Esophagus squamous epithelium (tissue), 5 donors: ENCODE measurements around the gene C1QL1. TPM values are rescaled to one million over a fixed set of nuclear protein-coding genes. Genes with fewer than 3 reads are reported as not detected.

ENCODE experiments used
- DNase-seq: peaks from one replicate; lab custom pipeline; 2025; lab: John Stamatoyannopoulos, UW
- H3K27ac ChIP-seq, 4 donors: fragments of 200-600 bp; sonication (generic); one replicate each; pipeline ENCODE4 v1.5.1; 2016 to 2019; ENCODE audit warnings: mild to moderate bottlenecking in 1 of 4
- H3K27me3 ChIP-seq, 4 donors: fragments of 200-600 bp; sonication (generic); 1 replicate in 3 of 4; 2 replicates in 1 of 4; pipeline versions ENCODE4 v1.5.1 to v1.6.0; 2017 to 2021; ENCODE audit warnings: antibody characterized with exemption in 1 of 4
- H3K36me3 ChIP-seq, 3 donors: fragments of 200-600 bp; sonication (generic); one replicate each; pipeline ENCODE4 v1.5.1; 2016 to 2019
- H3K4me1 ChIP-seq, 3 donors: fragments of 200-600 bp; sonication (generic); one replicate each; pipeline ENCODE4 v1.5.1; 2017 to 2019
- H3K4me3 ChIP-seq, 4 donors: fragments of 200-600 bp; sonication (generic); 1 replicate in 3 of 4; 2 replicates in 1 of 4; pipeline ENCODE4 v1.5.1; 2016 to 2019; ENCODE audit warnings: mild to moderate bottlenecking in 2 of 4, moderate library complexity in 1 of 4
- H3K9me3 ChIP-seq, 3 donors: fragments of 200-600 bp; sonication (generic); one replicate each; pipeline ENCODE4 v1.5.1; 2016 to 2019
- CTCF ChIP-seq, 6 experiments: fragments of 450-650 bp in 4 of 6; fragments of 200-600 bp in 2 of 6; sonication (generic) in 2 of 6; IDR thresholded peaks; one replicate each; pipeline ENCODE4 v1.5.1; 2016 to 2019; ENCODE audit warnings: antibody characterized with exemption in 6 of 6, mild to moderate bottlenecking in 4 of 6, moderate library complexity in 4 of 6
- POLR2A ChIP-seq, 4 donors: fragments of 450-650 bp; IDR thresholded peaks; one replicate each; pipeline ENCODE4 v1.6.1; 2017; ENCODE audit warnings: antibody characterized with exemption in 4 of 4, mild to moderate bottlenecking in 4 of 4, moderate library complexity in 3 of 4
- WGBS, 2 donors: methylation state at CpG; one replicate each; pipeline ENCODE4 v1.1.5; 2018; 5-methylcytosine and 5-hydroxymethylcytosine counted together
- intact Hi-C: fragments of 100-400 bp; cut with DNase I; formaldehyde crosslinking; loops from one replicate; pipeline ENCODE4 v1.15.0; 2022
- total RNA-seq, 4 donors: library from RNA; depleted of rRNA; stranded (reverse); fragments of >200 nt; gene quantifications; one replicate each; pipeline ENCODE4 v1.1.0, GENCODE V29; 2016
- donor health status: DM: yes; HTN: yes; CAD: no.

C1QL1 gene
- total RNA-seq, 4 donors from 2014 or later: 0.35 to 2.3 (median 0.70) TPM; not detected in 1

GRCh38 chr17:44932096-44932786, 35.9 kb downstream of the C1QL1 start:
- Histone ChIP-seq H3K36me3 (peaks cover 0 to 49% (median 0%) of the 10 kb centered on the region in 3 donors), H3K9me3 (no peaks in the 10 kb centered on the region), H3K4me3 (no peak overlapping the region), H3K4me1 (no peaks in the 10 kb centered on the region), H3K27ac (no peak overlapping the region), H3K27me3 (no peaks in the 10 kb centered on the region)
- WGBS, 2 donors: 88 to 93% methylated on average over 3 to 5 of the region's 8 CpGs
- intact Hi-C loops: loop anchor here (5.0 kb wide), 1 partner anchor 85 kb away; no protein-coding TSS in a partner anchor
- TF ChIP-seq POLR2A (IDR thresholded peaks at IDR 0.05) (no peak), CTCF (IDR thresholded peaks at IDR 0.05) (no peak)
- DNase-seq: no peak

GRCh38 chr17:44931376-44931775, 36.7 kb downstream of the C1QL1 start:
- Histone ChIP-seq H3K9me3 (no peaks in the 10 kb centered on the region), H3K4me3 (no peak overlapping the region), H3K27me3 (no peaks in the 10 kb centered on the region), H3K4me1 (no peaks in the 10 kb centered on the region), H3K27ac (no peak overlapping the region), H3K36me3 (peaks cover 0 to 49% (median 0%) of the 10 kb centered on the region in 3 donors)
- intact Hi-C loops: loop anchor here (5.0 kb wide), 1 partner anchor 86 kb away; no protein-coding TSS in a partner anchor
- no peak for DNase-seq
- 89 to 94% methylated on average over 2 to 3 of the region's 5 CpGs for WGBS, 2 donors
- TF ChIP-seq POLR2A (IDR thresholded peaks at IDR 0.05) (no peak), CTCF (IDR thresholded peaks at IDR 0.05) (no peak)

- Histone ChIP-seq H3K9me3 (no peaks in the 10 kb centered on the region), H3K27ac (no peak overlapping the region), H3K36me3 (peaks cover 0 to 50% (median 0%) of the 10 kb centered on the region in 3 donors), H3K4me3 (no peak overlapping the region), H3K4me1 (no peaks in the 10 kb centered on the region), H3K27me3 (no peaks in the 10 kb centered on the region)
- TF ChIP-seq POLR2A (IDR thresholded peaks at IDR 0.05) (no peak), CTCF (IDR thresholded peaks at IDR 0.05) (no peak)
- intact Hi-C loops: loop anchor here (5.0 kb wide), 1 partner anchor 87 kb away; no protein-coding TSS in a partner anchor
- no peak for DNase-seq
- WGBS, 2 donors: 86 to 100% methylated on average over 4 of the region's 6 CpGs
Measured at GRCh38 chr17:44930667-44931066, 37.4 kb downstream of the C1QL1 start.

GRCh38 chr17:44928950-44929720, 39.0 kb downstream of the C1QL1 start:
- TF ChIP-seq POLR2A (IDR thresholded peaks at IDR 0.05) (no peak), CTCF (IDR thresholded peaks at IDR 0.05) (no peak)
- no peak overlapping the region for H3K27ac ChIP-seq
- H3K4me1 ChIP-seq: no peaks in the 10 kb centered on the region
- H3K4me3 ChIP-seq: no peak overlapping the region
- H3K36me3 ChIP-seq: peaks cover 0 to 43% (median 0%) of the 10 kb centered on the region in 3 donors
- no peak for DNase-seq
- WGBS, 2 donors: 100% methylated on average over 1 of the region's 7 CpGs; no CpG with 5 or more reads in 1 of the 2 donors
- no peaks in the 10 kb centered on the region for H3K9me3 ChIP-seq
- no peaks in the 10 kb centered on the region for H3K27me3 ChIP-seq
- intact Hi-C loops: no loop called here

GRCh38 chr17:44928136-44928535, 40.0 kb downstream of the C1QL1 start:
- Histone ChIP-seq H3K4me3 (no peak overlapping the region), H3K27me3 (no peaks in the 10 kb centered on the region), H3K9me3 (no peaks in the 10 kb centered on the region), H3K36me3 (peaks cover 0 to 33% (median 0%) of the 10 kb centered on the region in 3 donors), H3K27ac (no peak overlapping the region), H3K4me1 (no peaks in the 10 kb centered on the region)
- intact Hi-C loops: no loop called here
- no peak for DNase-seq
- no peak for TF ChIP-seq POLR2A (IDR thresholded peaks at IDR 0.05)
- TF ChIP-seq CTCF (IDR thresholded peaks at IDR 0.05): no peak
- 95% methylated on average over 3 of the region's 15 CpGs; no CpG with 5 or more reads in 1 of the 2 donors for WGBS, 2 donors
